GM19397 (cell line): ENCODE results near the gene SCRG1.

Source experiments
- ATAC-seq: cut with Tn5 transposase; IDR thresholded peaks from one replicate; pipeline ENCODE4 v1.9.1; 2021; ENCODE audit warnings: mild to moderate bottlenecking, moderate library complexity; ENCODE audit not compliant: unreplicated experiment

Gene SCRG1

GRCh38 chr4:173398779-173399415 lies at the start of gene SCRG1:
SCRG1 (minus strand) TSS chr4:173399116; CDS start chr4:173391414, 7,702 bp downstream.
- ATAC-seq, result no peak

DNA sequence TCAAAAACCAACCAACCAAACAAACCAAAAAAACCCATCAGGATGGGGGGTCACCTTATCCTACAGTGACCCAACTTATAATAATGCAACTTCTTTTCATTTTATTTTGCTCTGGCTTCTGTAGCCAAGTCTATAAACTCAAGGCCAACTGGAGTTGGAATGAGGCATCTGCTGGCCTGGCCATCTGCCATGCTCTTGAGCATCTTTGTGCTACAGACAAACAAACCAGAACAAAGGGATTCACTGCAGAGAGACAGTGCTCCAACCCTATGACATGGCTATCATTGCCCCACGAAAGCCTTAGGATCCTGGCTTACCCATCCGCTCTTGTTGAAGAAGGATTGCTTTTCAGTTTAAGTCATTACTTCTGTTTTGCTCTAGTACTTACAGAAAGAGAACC lies 49.2 kb upstream of the SCRG1 start:
- no peak for ATAC-seq

DNA sequence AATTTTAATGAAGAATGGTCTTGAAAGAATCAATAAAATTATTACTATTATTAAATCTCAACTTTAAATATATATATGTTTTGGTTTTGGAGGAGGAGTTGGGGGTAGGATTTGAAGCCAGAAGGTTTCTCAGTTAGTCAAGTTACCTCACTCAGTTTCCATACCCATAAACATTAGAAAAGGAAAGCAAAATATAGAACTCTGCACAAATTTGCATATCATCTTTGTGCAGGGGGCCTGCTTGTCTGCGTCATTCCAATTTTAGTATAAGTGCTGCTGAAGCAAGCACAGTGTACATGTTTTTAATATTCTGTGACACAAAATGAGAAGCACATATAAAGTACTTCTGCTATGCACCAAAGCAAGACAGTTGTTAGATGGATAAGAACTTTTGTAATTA lies 47.5 kb upstream of the SCRG1 start:
- ATAC-seq, result peak; percentile 81

GRCh38 chr4:173443121-173443520 lies 44.2 kb upstream of the SCRG1 start:
- ATAC-seq, result no peak

DNA sequence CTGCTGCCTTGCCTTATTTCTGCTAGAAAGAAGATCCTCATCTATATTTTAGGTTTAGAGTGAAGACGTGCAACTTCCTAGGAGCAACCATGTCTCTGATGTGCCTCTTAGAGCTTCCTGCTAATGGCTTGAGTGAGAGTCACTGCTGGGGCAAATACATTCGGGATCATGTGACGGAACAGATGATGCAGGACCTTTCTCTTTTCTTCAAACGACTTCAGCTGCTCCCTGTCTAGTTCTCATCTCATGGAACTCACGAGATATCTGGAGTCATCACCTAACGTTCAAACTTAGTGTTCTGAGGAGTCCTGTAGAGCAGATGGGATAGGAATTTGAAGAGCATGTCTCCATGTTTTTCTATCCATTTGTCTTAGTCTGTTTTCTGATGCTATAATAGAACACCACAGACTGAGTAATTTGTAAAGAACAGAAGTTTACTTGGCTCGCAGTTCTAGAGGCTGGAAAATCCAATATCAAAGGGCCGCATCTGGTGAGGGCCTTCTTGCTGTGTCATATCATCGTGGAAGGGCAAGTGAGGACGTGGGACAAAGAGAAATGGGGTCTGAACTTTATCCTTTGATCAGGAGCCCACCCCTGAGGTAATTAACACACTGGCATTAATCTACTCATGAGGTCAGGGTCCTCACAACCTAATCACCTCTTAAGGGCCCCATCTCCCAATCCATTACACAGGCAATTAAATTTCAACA lies 43.5 kb upstream of the SCRG1 start:
- ATAC-seq, result no peak

DNA sequence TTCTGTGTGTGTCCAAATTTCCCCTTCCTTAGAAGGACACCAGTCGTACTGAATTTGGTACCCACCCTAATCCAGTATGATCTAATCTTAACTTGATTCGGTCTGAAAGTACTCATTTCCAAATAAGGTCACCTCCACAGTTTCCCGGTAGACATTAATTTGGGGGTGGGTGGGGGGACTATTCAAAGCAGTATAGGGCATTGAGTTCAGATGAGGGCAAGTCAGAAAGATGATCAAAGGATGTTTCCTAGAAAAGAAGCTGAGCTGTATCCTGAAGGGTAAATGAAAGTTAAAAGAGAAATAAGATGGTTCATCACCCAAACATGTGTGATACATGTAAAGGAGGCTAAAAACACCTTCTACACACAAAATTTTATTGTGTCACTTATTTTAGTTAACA lies 42.0 kb upstream of the SCRG1 start:
- ATAC-seq, result no peak

- no peak for ATAC-seq
Observed at GRCh38 chr4:173436771-173437265, 37.9 kb upstream of the SCRG1 start.

DNA sequence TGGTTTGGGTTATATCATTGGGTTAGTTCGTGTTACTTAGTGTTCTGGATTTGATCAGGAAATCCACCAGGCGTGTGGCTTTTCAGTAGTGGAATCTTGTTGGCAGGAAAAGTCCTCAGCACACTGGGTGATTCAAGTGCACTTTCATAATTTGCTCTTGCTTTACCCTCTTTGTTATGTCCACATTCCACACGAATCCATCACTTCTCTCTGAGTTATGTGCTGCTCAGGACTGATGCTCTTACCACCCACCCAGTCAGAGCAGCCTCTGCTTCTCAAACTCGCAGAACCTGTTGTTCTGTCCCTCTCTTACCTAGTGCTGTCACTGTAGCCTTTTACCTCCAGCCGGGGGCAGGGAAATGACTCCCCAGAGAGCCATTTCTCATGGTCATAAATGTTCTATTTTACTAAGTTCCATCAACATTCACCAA lies 37.2 kb upstream of the SCRG1 start:
- ATAC-seq, result no peak

DNA sequence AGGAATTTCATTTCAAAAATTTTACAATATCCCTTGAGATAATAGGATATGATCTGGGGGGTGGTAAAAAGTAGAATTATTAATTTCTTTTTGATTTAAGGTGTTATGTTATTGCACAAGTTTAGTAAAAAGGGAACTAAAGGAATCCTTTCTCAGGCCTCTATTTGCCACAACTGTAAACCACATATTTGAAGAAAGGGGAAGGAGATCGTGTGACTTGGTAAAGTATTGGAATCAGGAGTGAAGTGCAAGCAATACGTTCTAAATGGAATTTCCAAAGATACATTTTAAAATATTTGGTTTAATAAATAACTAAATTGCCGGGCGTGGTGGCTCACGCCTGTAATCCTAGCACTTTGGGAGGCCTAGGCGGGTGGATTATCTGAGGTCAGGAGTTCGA lies 35.3 kb upstream of the SCRG1 start:
- ATAC-seq, result no peak

- no peak for ATAC-seq
Observed at GRCh38 chr4:173433447-173433846, 34.5 kb upstream of the SCRG1 start.

DNA sequence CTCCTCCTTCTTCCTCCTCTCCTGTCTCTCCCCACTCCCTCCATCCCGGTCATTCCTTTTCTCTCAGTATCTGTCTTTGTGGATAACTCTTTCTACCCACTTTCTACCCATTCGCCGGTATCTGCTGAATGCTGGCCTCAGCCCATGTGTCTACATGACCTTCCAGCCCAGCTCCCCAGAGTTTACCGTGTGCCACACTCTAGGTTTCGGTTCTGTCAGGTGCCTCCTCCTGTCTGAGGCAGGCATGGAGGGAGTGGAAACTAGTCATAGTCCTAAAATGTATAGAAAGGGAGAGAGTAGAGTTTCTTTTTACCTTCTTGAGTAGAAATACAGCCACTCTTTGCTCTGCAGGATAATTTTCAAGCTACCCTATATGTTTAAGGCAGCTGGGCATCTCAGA lies 33.5 kb upstream of the SCRG1 start:
- ATAC-seq, result no peak

- ATAC-seq, result no peak
Observed at GRCh38 chr4:173426064-173426463, 27.1 kb upstream of the SCRG1 start.

GRCh38 chr4:173424899-173425805 lies 26.2 kb upstream of the SCRG1 start:
- ATAC-seq, result no peak

- ATAC-seq, result no peak
Observed at GRCh38 chr4:173420801-173421200, 21.9 kb upstream of the SCRG1 start.

GRCh38 chr4:173420324-173420752 lies 21.4 kb upstream of the SCRG1 start:
- ATAC-seq, result no peak

DNA sequence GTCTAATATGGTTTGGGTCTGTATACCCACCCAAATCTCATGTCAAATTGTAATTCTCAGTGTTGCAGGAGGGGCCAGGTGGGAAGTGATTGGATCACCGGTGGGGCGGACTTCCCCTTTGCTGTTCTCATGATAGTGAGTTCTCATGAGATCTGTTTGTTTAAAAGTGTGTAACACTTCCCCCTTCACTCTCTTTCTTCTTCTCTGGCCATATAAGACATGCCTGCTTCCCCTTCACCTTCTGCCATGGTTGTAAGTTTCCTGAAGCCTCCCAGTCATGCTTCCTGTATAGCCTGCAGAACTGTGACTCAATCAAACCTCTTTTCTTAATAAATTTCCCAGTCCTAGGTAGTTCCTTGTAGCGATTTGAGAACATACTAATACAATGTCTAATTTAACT lies 19.7 kb upstream of the SCRG1 start:
- no peak for ATAC-seq

DNA sequence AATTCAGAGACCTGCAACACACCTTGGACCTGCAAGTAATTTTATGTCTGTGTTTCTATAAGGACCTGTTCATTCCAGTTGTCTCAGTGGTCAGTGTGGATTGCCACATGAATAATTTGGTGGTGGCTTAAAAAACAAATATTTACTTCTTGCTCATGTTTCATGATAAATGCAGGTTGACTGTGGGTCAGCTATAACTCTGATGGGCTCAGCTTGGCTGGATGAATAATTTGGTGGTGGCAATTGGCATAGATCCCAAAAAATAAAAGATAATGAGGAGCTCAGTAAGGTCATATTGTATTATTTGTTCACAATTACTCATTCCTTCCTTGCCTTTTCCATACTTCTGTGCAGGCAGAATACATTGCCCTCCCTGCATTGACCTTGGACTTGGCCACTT lies 18.9 kb upstream of the SCRG1 start:
- ATAC-seq, result no peak

DNA sequence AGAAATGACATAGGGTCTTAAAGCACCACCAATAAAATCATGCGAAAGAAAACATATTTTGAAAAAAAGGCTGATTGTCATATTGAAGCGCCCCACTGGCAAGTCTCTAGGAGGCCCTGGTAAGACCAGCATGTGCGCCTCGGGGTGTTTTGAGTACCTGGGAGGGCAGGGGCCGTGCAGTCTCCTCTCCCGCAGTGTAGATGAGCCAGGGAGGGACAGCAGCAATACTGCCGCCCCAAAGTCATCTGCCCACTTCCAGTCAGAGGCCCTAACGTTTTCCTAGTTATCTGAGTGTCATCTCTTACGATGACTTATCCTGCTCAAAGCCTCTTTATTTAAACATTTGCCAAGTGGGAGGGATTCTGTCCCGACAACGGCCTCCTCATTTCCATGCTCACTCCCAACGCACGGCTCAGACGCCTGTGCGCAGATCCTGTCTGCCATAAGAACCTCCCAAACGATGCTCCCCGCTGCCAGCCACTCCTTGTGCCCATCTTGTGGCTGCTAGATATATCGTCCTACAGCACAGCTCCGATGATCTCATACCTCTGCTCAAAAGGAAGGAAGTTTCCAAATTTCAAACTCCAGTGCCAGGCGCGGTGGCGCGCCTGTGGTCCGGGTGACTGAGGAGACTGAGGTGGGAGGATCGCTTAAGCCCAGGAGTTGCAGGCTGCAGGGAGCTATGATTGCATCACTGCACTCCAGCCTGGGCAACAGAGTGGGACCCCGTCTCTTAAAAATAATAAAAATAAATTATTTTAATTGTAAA lies 17.2 kb upstream of the SCRG1 start:
- no peak for ATAC-seq

DNA sequence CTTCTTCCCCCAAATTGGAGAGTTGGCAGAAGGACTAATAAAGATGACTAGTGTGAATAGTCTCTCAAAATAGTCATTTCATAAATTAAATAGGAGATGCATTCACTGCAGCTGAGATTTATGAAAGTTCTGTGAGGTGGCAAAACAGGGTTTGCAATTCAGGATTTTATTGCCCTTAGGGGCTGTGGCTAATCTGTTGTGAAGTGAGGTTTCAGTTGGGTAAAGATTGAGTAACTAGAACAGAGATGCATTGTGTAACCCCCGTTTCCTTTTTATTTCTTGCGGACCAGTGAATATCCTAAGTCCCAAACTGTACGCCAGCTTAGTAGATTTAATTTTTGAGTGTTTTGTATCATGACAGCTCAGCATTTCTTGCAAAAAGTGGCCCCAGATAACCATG lies 16.2 kb upstream of the SCRG1 start:
- no peak for ATAC-seq

GRCh38 chr4:173414456-173414855 lies 15.5 kb upstream of the SCRG1 start:
- ATAC-seq, result no peak

- no peak for ATAC-seq
Observed at GRCh38 chr4:173413036-173413435, 14.1 kb upstream of the SCRG1 start.
